ENCODE data around the gene TPM1.
A peak's percentile ranks its signal among the peaks of the same experiment; 100 is the strongest.

DNA sequence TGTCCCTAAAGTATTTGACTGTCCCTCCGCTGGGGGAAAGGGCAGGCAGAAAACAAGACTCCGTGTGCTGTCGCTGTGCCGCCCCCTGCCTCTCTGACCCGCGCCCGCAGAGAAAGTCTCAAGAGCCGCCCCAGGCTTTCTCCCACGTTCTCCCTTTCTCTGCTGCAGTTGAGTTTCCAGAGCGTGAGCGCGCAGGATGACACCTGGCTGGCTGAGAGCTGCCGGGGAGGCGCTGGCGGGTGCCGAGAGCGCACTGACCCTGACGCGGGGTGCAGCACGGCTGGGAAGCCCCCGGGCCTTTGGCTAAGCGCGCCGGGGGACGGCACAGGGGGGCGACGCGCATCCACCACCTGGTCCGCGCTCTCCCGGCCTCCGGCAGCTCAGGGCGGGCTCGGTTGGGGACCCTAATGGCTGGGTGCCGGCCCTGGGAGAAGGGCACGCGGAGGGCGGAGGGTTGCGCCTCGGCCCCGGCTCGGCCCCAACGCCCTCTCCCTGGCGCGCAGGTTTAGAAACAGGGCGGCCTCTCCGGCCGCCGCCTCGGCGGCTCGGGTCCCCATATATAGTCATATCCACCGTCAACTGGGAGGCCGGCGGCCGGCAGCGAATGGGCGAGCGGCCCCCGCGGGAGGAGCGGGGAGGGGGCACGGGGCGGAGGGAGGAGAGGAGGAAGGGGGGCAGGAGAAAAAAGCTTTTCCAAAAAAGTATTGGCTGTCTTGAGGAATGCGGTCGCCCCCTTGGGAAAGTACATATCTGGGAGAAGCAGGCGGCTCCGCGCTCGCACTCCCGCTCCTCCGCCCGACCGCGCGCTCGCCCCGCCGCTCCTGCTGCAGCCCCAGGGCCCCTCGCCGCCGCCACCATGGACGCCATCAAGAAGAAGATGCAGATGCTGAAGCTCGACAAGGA lies at the start of gene TPM1:
- TF ChIP-seq, protein P1, sequence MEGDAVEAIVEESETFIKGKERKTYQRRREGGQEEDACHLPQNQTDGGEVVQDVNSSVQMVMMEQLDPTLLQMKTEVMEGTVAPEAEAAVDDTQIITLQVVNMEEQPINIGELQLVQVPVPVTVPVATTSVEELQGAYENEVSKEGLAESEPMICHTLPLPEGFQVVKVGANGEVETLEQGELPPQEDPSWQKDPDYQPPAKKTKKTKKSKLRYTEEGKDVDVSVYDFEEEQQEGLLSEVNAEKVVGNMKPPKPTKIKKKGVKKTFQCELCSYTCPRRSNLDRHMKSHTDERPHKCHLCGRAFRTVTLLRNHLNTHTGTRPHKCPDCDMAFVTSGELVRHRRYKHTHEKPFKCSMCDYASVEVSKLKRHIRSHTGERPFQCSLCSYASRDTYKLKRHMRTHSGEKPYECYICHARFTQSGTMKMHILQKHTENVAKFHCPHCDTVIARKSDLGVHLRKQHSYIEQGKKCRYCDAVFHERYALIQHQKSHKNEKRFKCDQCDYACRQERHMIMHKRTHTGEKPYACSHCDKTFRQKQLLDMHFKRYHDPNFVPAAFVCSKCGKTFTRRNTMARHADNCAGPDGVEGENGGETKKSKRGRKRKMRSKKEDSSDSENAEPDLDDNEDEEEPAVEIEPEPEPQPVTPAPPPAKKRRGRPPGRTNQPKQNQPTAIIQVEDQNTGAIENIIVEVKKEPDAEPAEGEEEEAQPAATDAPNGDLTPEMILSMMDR (IDR thresholded peaks at IDR 0.05 in 4 of 5, conservative IDR thresholded peaks at IDR 0.05 in 1 of 5) = peak in 1 of 5 experiments; percentile 24
- peak; percentile 71 to 76 for TF ChIP-seq POLR2A (IDR thresholded peaks at IDR 0.05)

Data from gastrocnemius medialis (tissue), 4 donors.